SK-N-SH (cell line): ENCODE measurements around the gene ASCL5. TPM values are rescaled to one million over a fixed set of nuclear protein-coding genes. Genes with fewer than 3 reads are reported as not detected.

ENCODE experiments used
- CTCF ChIA-PET: fragments of 300-600, 350-600 bp; formaldehyde crosslinking; extraction: SDS; loops from one replicate; lab custom pipeline; 2021; lab: Yijun Ruan, JAX
- POLR2A ChIA-PET: fragments of 350-600 bp; sonication (Branson Sonifier 250); formaldehyde crosslinking; extraction: SDS; loops from one replicate; lab custom pipeline; 2020; ENCODE audit warnings: antibody characterized with exemption, inconsistent platforms; lab: Yijun Ruan, JAX
- DNase-seq: peaks from one replicate; pipeline ENCODE4 v3.0.0; 2012
- H2AFZ ChIP-seq: fragments of 200-600 bp; sonication (generic); 2 replicates; pipeline ENCODE4 v1.8.1; 2016; ENCODE audit warnings: antibody characterized with exemption, mild to moderate bottlenecking, low read depth
- H3F3A ChIP-seq: fragments of 200-600 bp; sonication (generic); replicated peaks from 2 replicates; pipeline ENCODE3; 2016; ENCODE audit warnings: antibody characterized with exemption, mild to moderate bottlenecking; ENCODE audit not compliant: insufficient read depth
- H3K27ac ChIP-seq, 2 experiments: fragments of 200-500 bp in 1 of 2; fragments of 200-600 bp in 1 of 2; sonication (Bioruptor generic) in 1 of 2; sonication (generic), shearing (Covaris generic) in 1 of 2; 2 replicates each; pipeline versions ENCODE4 v1.5.1 to v1.6.1; 2014 to 2016; ENCODE audit warnings: low read depth in 2 of 2, inconsistent platforms in 1 of 2, low read length in 1 of 2, mild to moderate bottlenecking in 1 of 2, mixed read lengths in 1 of 2
- H3K27me3 ChIP-seq: fragments of 200-600 bp; sonication (generic), shearing (Covaris generic); 2 replicates; pipeline ENCODE4 v1.6.1; 2016; ENCODE audit warnings: mixed run types; ENCODE audit not compliant: insufficient read depth
- H3K36me3 ChIP-seq, 2 experiments: fragments of 200-500 bp in 1 of 2; fragments of 200-600 bp in 1 of 2; sonication (Bioruptor generic) in 1 of 2; sonication (generic) in 1 of 2; replicated peaks in 1 of 2; 2 replicates each; pipeline versions ENCODE3 to v1.5.1; 2014 to 2016; ENCODE audit warnings: low read length in 1 of 2, mild to moderate bottlenecking in 1 of 2; ENCODE audit not compliant: insufficient read depth in 2 of 2, control insufficient read depth in 1 of 2
- H3K4me1 ChIP-seq, 2 experiments: fragments of 200-500 bp in 1 of 2; fragments of 200-600 bp in 1 of 2; sonication (Bioruptor generic) in 1 of 2; sonication (generic), shearing (Covaris generic) in 1 of 2; 2 replicates each; pipeline versions ENCODE4 v1.5.1 to v1.6.1; 2014 to 2016; ENCODE audit warnings: low read depth in 1 of 2, low read length in 1 of 2, mixed run types in 1 of 2; ENCODE audit not compliant: insufficient read depth in 2 of 2, control insufficient read depth in 1 of 2
- H3K4me2 ChIP-seq: fragments of 200-600 bp; sonication (generic), shearing (Covaris generic); 2 replicates; pipeline ENCODE4 v1.6.1; 2017; ENCODE audit warnings: mixed run types
- H3K4me3 ChIP-seq, 2 experiments: fragments of 200-500 bp in 1 of 2; fragments of 200-600 bp in 1 of 2; sonication (Bioruptor generic) in 1 of 2; sonication (generic), shearing (Covaris generic) in 1 of 2; 2 replicates each; pipeline versions ENCODE4 v1.5.1 to v1.8.1; 2014 to 2016; ENCODE audit warnings: low read depth in 2 of 2, inconsistent platforms in 1 of 2, low read length in 1 of 2, mild to moderate bottlenecking in 1 of 2, mixed read lengths in 1 of 2, moderate library complexity in 1 of 2
- H3K79me2 ChIP-seq: fragments of 200-600 bp; sonication (generic); 2 replicates; pipeline ENCODE4 v1.8.1; 2017; ENCODE audit warnings: mild to moderate bottlenecking; ENCODE audit not compliant: insufficient read depth
- H3K9ac ChIP-seq: fragments of 200-600 bp; sonication (generic); 2 replicates; pipeline ENCODE4 v1.6.1; 2017; ENCODE audit warnings: mixed run types
- H3K9me2 ChIP-seq: fragments of 200-600 bp; sonication (generic); 2 replicates; pipeline ENCODE4 v1.6.1; 2017; ENCODE audit warnings: mixed run types
- H3K9me3 ChIP-seq: fragments of 200-600 bp; sonication (generic); 2 replicates; pipeline ENCODE4 v1.6.1; 2017; ENCODE audit warnings: mixed run types, mild to moderate bottlenecking, moderate library complexity
- H4K20me1 ChIP-seq: fragments of 200-600 bp; sonication (generic); 2 replicates; pipeline ENCODE4 v1.6.1; 2017; ENCODE audit warnings: mild to moderate bottlenecking, mixed run types; ENCODE audit not compliant: insufficient read depth
- EP300 ChIP-seq, 2 experiments: IDR thresholded peaks; 2 replicates each; pipeline versions ENCODE4 v1.4.0 to v1.6.1; 2012; ENCODE audit warnings: borderline replicate concordance in 1 of 2, low read depth in 1 of 2, low read length in 1 of 2
- MEF2A ChIP-seq: IDR thresholded peaks from 2 replicates; pipeline ENCODE4 v1.4.0; 2012; ENCODE audit warnings: low read depth, borderline replicate concordance
- PBX3 ChIP-seq: IDR thresholded peaks from 2 replicates; pipeline ENCODE4; 2012
- POLR2AphosphoS5 ChIP-seq: IDR thresholded peaks from 2 replicates; pipeline ENCODE4 v1.6.1; 2012; ENCODE audit warnings: low read depth, low read length
- RCOR1 ChIP-seq: fragments of 150-350 bp; IDR thresholded peaks from 2 replicates; pipeline ENCODE4 v1.6.1; 2017; ENCODE audit warnings: antibody characterized with exemption, low read length
- REST ChIP-seq: IDR thresholded peaks from 2 replicates; pipeline ENCODE4 v1.6.1; 2012; ENCODE audit warnings: mild to moderate bottlenecking, low read depth, low read length, moderate library complexity
- TAF1 ChIP-seq: IDR thresholded peaks from 2 replicates; pipeline ENCODE4 v1.6.1; 2012; ENCODE audit warnings: low read depth, mild to moderate bottlenecking, low read length, moderate library complexity, borderline replicate concordance
- USF2 ChIP-seq: fragments of 150-350 bp; IDR thresholded peaks from 2 replicates; pipeline ENCODE4 v1.6.1; 2017; ENCODE audit warnings: antibody characterized with exemption, low read length, low read depth, borderline replicate concordance
- ZBTB33 ChIP-seq: IDR thresholded peaks from 2 replicates; pipeline ENCODE4 v1.4.0; 2012; ENCODE audit warnings: low read depth, borderline replicate concordance
- WGBS: methylation state at CpG from one replicate; pipeline ENCODE4 v1.1.6; 2017; ENCODE audit warnings: low lambda C conversion rate; 5-methylcytosine and 5-hydroxymethylcytosine counted together
- polyA plus RNA-seq, 3 experiments: library from polyadenylated mRNA; depleted of rRNA; stranded (reverse); fragments of >200 nt; gene quantifications; 2 replicates each; pipeline ENCODE4 v1.2.3, GENCODE V29; 2012

ASCL5 gene
- polyA plus RNA-seq, 1 of the 3 experiments (the other 2 are of a cell fraction) = not detected

- TF ChIP-seq ZBTB33 (no peak), PBX3 (no peak), POLR2AphosphoS5 (no peak), MEF2A (no peak), EP300 (IDR thresholded peaks at IDR 0.05; ENCODE audit: borderline replicate concordance in 1 of 2, low read depth in 1 of 2, low read length in 1 of 2) (no peak)
Observed at GRCh38 chr1:201142011-201142848, 15.2 kb upstream of the ASCL5 start (continued).

- no peak overlapping the region for H3K9ac ChIP-seq
- H3K27ac ChIP-seq = no peak overlapping the region
- no peaks in the 10 kb centered on the region for H3K27me3 ChIP-seq
- H3K4me1 ChIP-seq = peaks cover 19 to 32% of the 10 kb centered on the region in 2 experiments; a peak in 2 of 4 replicates
- H3K79me2 ChIP-seq = no peaks in the 10 kb centered on the region
- peaks cover 9% of the 10 kb centered on the region; the same call in 1 of the 2 replicates for H4K20me1 ChIP-seq
- POLR2A ChIA-PET = interaction anchor here (0.8 kb wide), 1 partner anchor 28 kb away, joined by 3 read pairs; no protein-coding TSS in a partner anchor
- CTCF ChIA-PET = interaction anchor here (1.0 to 2.5 kb wide), 4 partner anchors 8 to 169 kb away, joined by 3 to 13 read pairs (median 6); partner anchors contain the start of gene TMEM9
- H3K9me3 ChIP-seq = no peaks in the 10 kb centered on the region
- no peaks in the 10 kb centered on the region for H3K9me2 ChIP-seq
- no peak for TF ChIP-seq POLR2AphosphoS5
- TF ChIP-seq RCOR1 = no peak
- DNase-seq = no peak
- H3K4me2 ChIP-seq = no peak overlapping the region
- H3K36me3 ChIP-seq = peaks cover 28 to 80% of the 10 kb centered on the region in 2 experiments
- no peak overlapping the region for H2AFZ ChIP-seq
- WGBS = 98% methylated on average over 5 of the region's 5 CpGs
- no peak overlapping the region for H3K4me3 ChIP-seq
- peaks cover 19% of the 10 kb centered on the region for H3F3A ChIP-seq
Observed at GRCh38 chr1:201141418-201141817, 14.4 kb upstream of the ASCL5 start.

- peaks cover 19% of the 10 kb centered on the region for H3F3A ChIP-seq
- CTCF ChIA-PET = interaction anchor here (1.0 to 2.5 kb wide), 4 partner anchors 9 to 169 kb away, joined by 3 to 13 read pairs (median 6); partner anchors contain the start of gene TMEM9
- H3K79me2 ChIP-seq = no peaks in the 10 kb centered on the region
- H4K20me1 ChIP-seq = peaks cover 9% of the 10 kb centered on the region; the same call in 1 of the 2 replicates
- no peak overlapping the region for H2AFZ ChIP-seq
- H3K9me3 ChIP-seq = no peaks in the 10 kb centered on the region
- H3K9me2 ChIP-seq = no peaks in the 10 kb centered on the region
- H3K4me1 ChIP-seq = peaks cover 19 to 32% of the 10 kb centered on the region in 2 experiments; a peak in 2 of 4 replicates
- H3K27me3 ChIP-seq = no peaks in the 10 kb centered on the region
- H3K27ac ChIP-seq = no peak overlapping the region
- TF ChIP-seq TAF1 (no peak), REST (no peak), USF2 (no peak), POLR2AphosphoS5 (no peak)
- TF ChIP-seq, all 33 proteins: peak for 0
- Histone ChIP-seq H3K36me3 (peaks cover 28 to 80% of the 10 kb centered on the region in 2 experiments), H3K4me3 (no peak overlapping the region), H3K9ac (no peak overlapping the region), H3K4me2 (no peak overlapping the region)
- no peak for DNase-seq
- POLR2A ChIA-PET = interaction anchor here (0.8 to 1.3 kb wide), 2 partner anchors 18 to 28 kb away, joined by 3 read pairs; no protein-coding TSS in a partner anchor
- 96% methylated on average over 8 of the region's 8 CpGs for WGBS
Observed at GRCh38 chr1:201140941-201141260, 13.9 kb upstream of the ASCL5 start.
